Large intestine (tissue), 3 donors: ENCODE measurements around the gene NMB. TPM values are rescaled to one million over a fixed set of nuclear protein-coding genes. Genes with fewer than 3 reads are reported as not detected.
A peak's percentile ranks its signal among the peaks of the same experiment; 100 is the strongest.
"Not testable (repeated sequence)": the region's sequence is repeated elsewhere in the genome, so short reads cannot be mapped to it uniquely, and the experiment has no call there.

ENCODE experiments used
- DNase-seq, 2 donors: peaks; one replicate each; pipeline versions ENCODE4 v3.0.0 to v3.0.0-alpha.2; 2013
- H3K27ac ChIP-seq: one replicate; pipeline ENCODE4 v1.5.1; 2013; ENCODE audit warnings: low read length
- H3K27me3 ChIP-seq: 2 replicates; pipeline ENCODE4 v1.6.1; 2013; ENCODE audit warnings: low read length; ENCODE audit not compliant: control insufficient read depth, insufficient read depth
- H3K36me3 ChIP-seq: 2 replicates; pipeline ENCODE4 v1.6.1; 2013; ENCODE audit warnings: low read length; ENCODE audit not compliant: control insufficient read depth, insufficient read depth
- H3K4me1 ChIP-seq: one replicate; pipeline ENCODE4 v1.6.1; 2013; ENCODE audit warnings: low read length; ENCODE audit not compliant: control insufficient read depth, insufficient read depth
- H3K4me3 ChIP-seq: one replicate; pipeline ENCODE4 v1.5.1; 2013; ENCODE audit warnings: low read length
- H3K9me3 ChIP-seq: one replicate; pipeline ENCODE4 v1.6.1; 2013; ENCODE audit warnings: mild to moderate bottlenecking, low read depth, low read length, moderate library complexity; ENCODE audit not compliant: control insufficient read depth
- WGBS: methylation state at CpG from one replicate; pipeline ENCODE4 v1.1.5; 2013; ENCODE audit warnings: low lambda C conversion rate; ENCODE audit not compliant: insufficient coverage; 5-methylcytosine and 5-hydroxymethylcytosine counted together
- polyA plus RNA-seq: library from polyadenylated mRNA; unstranded; fragments of 120-200 nt; gene quantifications from one replicate; pipeline ENCODE4 v1.2.1, GENCODE V29; 2013

Gene NMB
- polyA plus RNA-seq, 1 donor, result 2.2 TPM

GRCh38 chr15:84643838-84644237 lies 14.2 kb downstream of the NMB start:
- Histone ChIP-seq H3K27me3 (no peaks in the 10 kb centered on the region), H3K36me3 (peaks cover 94% of the 10 kb centered on the region), H3K27ac (no peak overlapping the region), H3K4me3 (no peak overlapping the region), H3K9me3 (no peaks in the 10 kb centered on the region), H3K4me1 (no peaks in the 10 kb centered on the region)
- WGBS, result no CpG with 5 or more reads among the region's 6 CpGs
- DNase-seq, result no peak

- H3K27me3 ChIP-seq, H3K4me1 ChIP-seq, H3K27ac ChIP-seq, H3K4me3 ChIP-seq, DNase-seq, H3K9me3 ChIP-seq: not testable (repeated sequence)
- peaks cover 92% of the 10 kb centered on the region for H3K36me3 ChIP-seq
- no CpG with 5 or more reads among the region's 2 CpGs for WGBS
These were observed 15.4 kb downstream of the NMB start for GRCh38 chr15:84642640-84643039.

- peaks cover 89% of the 10 kb centered on the region for H3K36me3 ChIP-seq
- not testable (repeated sequence) for H3K27me3 ChIP-seq, H3K9me3 ChIP-seq, DNase-seq, H3K4me3 ChIP-seq, H3K27ac ChIP-seq, H3K4me1 ChIP-seq
- no CpG with 5 or more reads among the region's 9 CpGs for WGBS
These were observed 16.1 kb downstream of the NMB start for GRCh38 chr15:84641871-84642270.

- H3K9me3 ChIP-seq, result no peaks in the 10 kb centered on the region
- peaks cover 62% of the 10 kb centered on the region for H3K36me3 ChIP-seq
- no CpG with 5 or more reads among the region's 3 CpGs for WGBS
- H3K27ac ChIP-seq, result no peak overlapping the region
- no peak overlapping the region for H3K4me3 ChIP-seq
- DNase-seq, result no peak
- H3K27me3 ChIP-seq, result no peaks in the 10 kb centered on the region
- H3K4me1 ChIP-seq, result no peaks in the 10 kb centered on the region
These were observed 19.9 kb downstream of the NMB start for GRCh38 chr15:84638103-84638502.

- H3K27me3 ChIP-seq, result no peaks in the 10 kb centered on the region
- no peak for DNase-seq
- 100% methylated on average over 2 of the region's 23 CpGs for WGBS
- no peaks in the 10 kb centered on the region for H3K9me3 ChIP-seq
- peaks cover 25% of the 10 kb centered on the region for H3K36me3 ChIP-seq
- peak overlapping the region; percentile 26 for H3K27ac ChIP-seq
- peak overlapping the region; percentile 63 for H3K4me3 ChIP-seq
- H3K4me1 ChIP-seq, result peaks cover 10% of the 10 kb centered on the region
These were observed 23.7 kb downstream of the NMB start for GRCh38 chr15:84634228-84634837.

GRCh38 chr15:84633311-84634227 lies 24.4 kb downstream of the NMB start:
- Histone ChIP-seq H3K9me3 (no peaks in the 10 kb centered on the region), H3K27me3 (no peaks in the 10 kb centered on the region), H3K27ac (peak overlapping the region; percentile 95), H3K4me1 (peaks cover 10% of the 10 kb centered on the region), H3K4me3 (peak overlapping the region; percentile 63), H3K36me3 (peaks cover 22% of the 10 kb centered on the region)
- DNase-seq, result peak; percentile 68 to 89
- WGBS, result no CpG with 5 or more reads among the region's 105 CpGs

GRCh38 chr15:84631706-84632272 lies 26.2 kb downstream of the NMB start:
- no peak for DNase-seq
- WGBS, result no CpG with 5 or more reads among the region's 7 CpGs

GRCh38 chr15:84629033-84629432 lies 29.0 kb downstream of the NMB start:
- peaks cover 2% of the 10 kb centered on the region for H3K36me3 ChIP-seq
- no peaks in the 10 kb centered on the region for H3K9me3 ChIP-seq
- no peak overlapping the region for H3K27ac ChIP-seq
- no peak for DNase-seq
- H3K27me3 ChIP-seq, result no peaks in the 10 kb centered on the region
- H3K4me3 ChIP-seq, result no peak overlapping the region
- peaks cover 10% of the 10 kb centered on the region for H3K4me1 ChIP-seq
- no CpG with 5 or more reads among the region's 9 CpGs for WGBS

More at GRCh38 chr15:84631706-84632272, 26.2 kb downstream of the NMB start:
- Histone ChIP-seq H3K27ac (peak overlapping the region; percentile 73), H3K27me3 (no peaks in the 10 kb centered on the region), H3K4me3 (peak overlapping the region; percentile 72), H3K36me3 (peaks cover 8% of the 10 kb centered on the region), H3K4me1 (peaks cover 10% of the 10 kb centered on the region), H3K9me3 (no peaks in the 10 kb centered on the region)

GRCh38 chr15:84625123-84625522 lies 32.9 kb downstream of the NMB start:
- peaks cover 26% of the 10 kb centered on the region for H3K36me3 ChIP-seq

GRCh38 chr15:84624359-84624758 lies 33.6 kb downstream of the NMB start:
- H3K9me3 ChIP-seq, result peaks cover 16% of the 10 kb centered on the region
- 100% methylated on average over 1 of the region's 7 CpGs for WGBS
- H3K27ac ChIP-seq, result no peak overlapping the region
- H3K4me3 ChIP-seq, result no peak overlapping the region
- no peak for DNase-seq
- peaks cover 26% of the 10 kb centered on the region for H3K36me3 ChIP-seq
- H3K27me3 ChIP-seq, result no peaks in the 10 kb centered on the region
- H3K4me1 ChIP-seq, result no peaks in the 10 kb centered on the region

More at GRCh38 chr15:84625123-84625522, 32.9 kb downstream of the NMB start:
- no peaks in the 10 kb centered on the region for H3K27me3 ChIP-seq
- H3K4me3 ChIP-seq, result no peak overlapping the region
- H3K27ac ChIP-seq, result no peak overlapping the region
- DNase-seq, result no peak
- H3K4me1 ChIP-seq, result no peaks in the 10 kb centered on the region
- peaks cover 16% of the 10 kb centered on the region for H3K9me3 ChIP-seq
- no CpG with 5 or more reads among the region's 2 CpGs for WGBS
